Stimulated activated CD8-positive, alpha-beta memory T cell treated with anti-CD3 and anti-CD28 coated beads, Interleukin-12 subunit alpha, Interleukin-12 subunit beta, amount 100 ng/mL, for 4 hours (primary cell): ENCODE results near the gene MYL11.
"Not testable (repeated sequence)": the region's sequence is repeated elsewhere in the genome, so short reads cannot be mapped to it uniquely, and the experiment has no call there.

Experiments
- DNase-seq: peaks from one replicate; pipeline ENCODE4 v3.0.0-alpha.2; 2020; ENCODE audit warnings: low read depth

MYL11 gene

DNA sequence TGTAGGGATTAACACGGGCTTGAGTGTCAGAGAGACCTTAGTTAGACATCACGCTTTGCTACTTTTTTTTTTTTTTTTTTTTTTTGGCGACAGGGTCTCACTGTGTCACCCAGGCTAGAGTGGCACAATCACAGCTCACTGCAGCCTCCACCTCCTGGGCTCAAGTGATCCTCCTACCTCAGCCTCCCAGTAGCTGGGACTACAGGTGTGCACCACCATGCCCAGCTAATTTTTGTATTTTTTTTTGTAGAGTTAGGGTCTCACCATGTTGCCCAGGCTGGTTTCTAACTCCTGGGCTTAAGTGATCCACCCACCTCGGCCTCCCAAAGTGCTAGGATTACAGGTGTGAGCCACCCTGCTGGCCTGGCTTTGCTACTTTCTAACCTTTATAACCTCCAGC lies 22.0 kb downstream of the MYL11 start:
- not testable (repeated sequence) for DNase-seq

DNA sequence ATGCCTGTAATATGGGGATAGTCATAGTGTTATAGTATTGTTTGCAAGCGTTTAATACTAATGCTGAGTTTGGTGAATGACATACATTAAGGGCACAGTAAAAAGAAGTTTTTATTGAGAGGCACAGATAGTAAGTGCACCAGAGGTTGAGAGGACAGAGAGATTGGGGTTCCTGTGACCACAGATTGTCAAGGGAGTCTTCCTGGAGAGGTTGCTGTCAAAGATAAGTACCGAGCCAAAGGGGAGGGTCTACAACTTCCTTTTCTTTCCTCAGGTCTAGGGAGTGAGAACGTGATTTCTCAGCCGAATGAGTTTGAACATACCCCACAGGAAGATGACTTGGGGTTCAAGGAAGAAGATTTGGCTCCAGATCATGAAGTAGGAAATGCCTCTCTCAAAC lies 22.5 kb downstream of the MYL11 start:
- no peak for DNase-seq

DNA sequence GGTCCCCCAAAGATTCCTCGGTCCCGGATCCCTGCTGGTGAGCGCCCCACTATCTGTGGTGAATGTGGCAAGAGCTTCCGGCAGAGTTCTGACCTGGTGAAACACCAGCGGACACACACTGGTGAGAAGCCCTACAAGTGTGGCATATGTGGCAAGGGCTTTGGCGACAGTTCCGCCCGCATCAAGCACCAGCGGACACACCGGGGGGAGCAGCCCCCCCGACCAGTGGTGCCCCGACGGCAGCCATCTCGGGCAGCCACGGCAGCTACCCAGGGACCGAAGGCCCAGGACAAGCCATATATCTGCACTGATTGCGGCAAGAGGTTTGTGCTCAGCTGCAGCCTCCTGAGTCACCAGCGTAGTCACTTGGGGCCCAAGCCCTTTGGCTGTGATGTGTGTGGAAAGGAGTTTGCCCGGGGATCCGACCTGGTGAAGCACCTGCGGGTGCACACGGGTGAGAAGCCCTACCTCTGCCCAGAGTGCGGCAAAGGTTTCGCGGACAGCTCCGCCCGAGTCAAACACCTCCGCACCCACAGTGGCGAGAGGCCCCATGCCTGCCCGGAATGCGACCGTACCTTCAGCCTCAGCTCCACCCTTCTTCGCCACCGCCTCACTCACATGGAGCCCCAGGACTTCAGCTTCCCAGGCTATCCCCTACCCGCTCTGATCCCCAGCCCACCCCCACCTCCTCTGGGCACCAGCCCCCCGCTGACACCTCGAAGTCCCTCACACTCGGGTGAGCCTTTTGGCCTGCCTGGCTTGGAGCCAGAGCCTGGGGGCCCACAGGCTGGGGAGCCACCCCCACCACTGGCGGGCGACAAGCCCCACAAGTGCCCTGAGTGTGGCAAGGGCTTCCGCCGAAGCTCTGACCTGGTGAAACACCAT lies 23.4 kb downstream of the MYL11 start:
- DNase-seq: no peak

DNA sequence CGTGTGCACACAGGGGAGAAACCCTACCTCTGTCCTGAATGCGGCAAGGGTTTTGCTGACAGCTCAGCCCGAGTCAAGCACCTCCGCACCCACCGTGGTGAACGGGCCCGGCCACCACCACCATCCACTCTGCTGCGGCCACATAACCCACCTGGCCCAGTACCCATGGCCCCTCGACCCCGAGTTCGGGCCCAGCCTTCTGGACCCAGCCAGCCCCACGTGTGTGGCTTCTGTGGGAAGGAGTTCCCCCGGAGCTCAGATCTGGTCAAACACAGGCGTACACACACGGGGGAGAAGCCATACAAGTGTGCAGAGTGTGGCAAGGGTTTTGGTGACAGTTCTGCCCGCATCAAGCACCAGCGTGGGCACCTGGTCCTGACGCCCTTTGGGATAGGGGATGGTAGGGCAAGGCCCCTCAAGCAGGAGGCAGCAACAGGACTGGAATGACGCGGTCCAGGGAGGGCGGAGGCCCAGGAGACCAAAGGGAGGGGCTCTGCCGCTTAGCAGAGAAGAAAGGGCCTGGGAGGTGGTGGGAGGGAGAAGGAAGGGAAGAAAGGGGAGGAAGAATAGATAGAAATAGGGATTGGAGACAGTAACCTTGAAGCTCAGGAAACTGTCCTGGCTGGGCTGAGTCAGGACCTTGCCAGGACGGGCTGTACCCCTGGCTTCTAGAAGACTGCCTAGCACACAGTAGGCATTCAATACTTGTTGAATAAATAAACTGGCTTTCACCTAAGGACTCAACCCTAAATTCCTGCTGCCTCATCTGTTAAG lies 24.2 kb downstream of the MYL11 start:
- no peak for DNase-seq

DNA sequence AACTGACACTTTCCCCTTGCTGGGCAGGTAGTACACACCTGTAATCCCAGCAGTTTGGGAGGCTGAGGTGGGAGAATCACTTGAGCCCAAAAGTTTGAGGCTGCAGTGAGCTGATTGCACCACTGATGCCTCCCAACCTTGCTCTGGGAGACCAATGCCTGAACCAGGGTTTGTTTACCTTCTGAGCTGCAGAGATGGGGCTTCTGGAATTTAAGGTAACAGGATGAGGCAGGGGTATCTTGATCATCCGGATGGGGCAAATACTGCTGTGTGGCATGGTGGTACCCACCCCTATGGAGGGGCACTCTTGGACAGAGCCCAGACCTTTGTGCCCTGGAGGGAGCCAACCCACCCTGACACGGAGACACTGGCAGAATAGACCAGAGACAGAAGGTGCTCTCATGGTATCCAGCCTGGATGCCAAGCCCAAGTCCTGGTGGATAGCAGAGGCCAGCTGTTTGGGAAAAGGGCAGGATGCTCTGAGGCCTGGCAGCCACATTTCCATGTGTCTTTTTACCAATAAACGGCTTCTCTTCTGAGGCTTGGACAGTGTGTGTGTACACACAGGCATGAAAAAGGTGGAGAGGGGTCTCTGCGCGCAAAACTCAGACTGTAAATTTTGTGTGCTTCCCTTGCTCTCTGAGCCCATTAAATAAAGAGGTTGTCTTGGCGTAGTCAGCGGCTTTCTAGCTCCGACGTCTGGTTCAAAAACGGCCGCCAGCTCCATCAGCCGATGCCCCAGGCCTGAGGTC lies 25.0 kb downstream of the MYL11 start:
- no peak for DNase-seq

DNA sequence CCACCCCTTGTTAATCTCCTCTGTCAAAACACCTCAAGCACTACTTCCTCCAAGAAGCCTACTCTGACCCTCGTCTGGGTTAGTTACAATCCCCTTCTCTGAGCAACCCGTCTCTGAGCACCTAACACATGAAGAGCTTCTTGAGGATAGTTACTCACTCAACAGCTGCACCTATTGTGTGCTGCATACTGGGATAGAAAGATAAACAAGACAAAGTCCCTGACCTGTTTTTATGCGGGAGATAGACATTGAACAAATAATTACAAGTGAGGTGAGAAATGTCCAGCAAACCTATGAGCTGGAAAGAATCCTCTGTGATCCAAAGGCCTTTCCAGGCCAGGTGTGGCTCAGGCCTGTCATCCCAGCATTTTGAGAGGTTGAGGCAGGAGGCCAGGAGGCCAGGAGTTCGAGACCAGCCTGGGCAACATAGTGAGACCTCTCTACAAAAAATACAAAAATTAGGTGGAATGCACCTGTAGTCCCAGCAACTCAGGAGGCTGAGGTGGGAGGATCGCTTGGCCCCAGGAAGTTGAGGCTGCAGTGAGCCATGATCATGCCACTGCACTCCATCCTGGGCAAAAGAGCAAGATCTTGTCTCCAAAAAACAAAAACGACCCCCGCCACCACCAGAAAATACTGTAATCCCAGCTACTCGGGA lies 27.3 kb downstream of the MYL11 start:
- DNase-seq: no peak

DNA sequence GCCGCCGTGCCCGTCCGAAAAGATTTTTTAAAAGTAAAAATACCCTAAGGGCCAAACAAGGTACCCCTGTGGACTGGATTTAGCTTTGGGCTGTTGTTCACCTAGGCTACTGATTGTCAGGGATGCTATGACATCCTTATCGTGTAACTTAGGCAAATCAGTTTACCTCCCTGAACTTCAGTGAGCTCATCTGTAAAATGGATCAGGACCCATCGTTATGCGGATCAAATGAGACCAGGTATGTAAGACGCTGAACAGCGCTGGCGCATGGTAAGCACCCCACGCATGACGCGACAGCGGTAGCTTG lies 32.1 kb downstream of the MYL11 start:
- DNase-seq: no peak

DNA sequence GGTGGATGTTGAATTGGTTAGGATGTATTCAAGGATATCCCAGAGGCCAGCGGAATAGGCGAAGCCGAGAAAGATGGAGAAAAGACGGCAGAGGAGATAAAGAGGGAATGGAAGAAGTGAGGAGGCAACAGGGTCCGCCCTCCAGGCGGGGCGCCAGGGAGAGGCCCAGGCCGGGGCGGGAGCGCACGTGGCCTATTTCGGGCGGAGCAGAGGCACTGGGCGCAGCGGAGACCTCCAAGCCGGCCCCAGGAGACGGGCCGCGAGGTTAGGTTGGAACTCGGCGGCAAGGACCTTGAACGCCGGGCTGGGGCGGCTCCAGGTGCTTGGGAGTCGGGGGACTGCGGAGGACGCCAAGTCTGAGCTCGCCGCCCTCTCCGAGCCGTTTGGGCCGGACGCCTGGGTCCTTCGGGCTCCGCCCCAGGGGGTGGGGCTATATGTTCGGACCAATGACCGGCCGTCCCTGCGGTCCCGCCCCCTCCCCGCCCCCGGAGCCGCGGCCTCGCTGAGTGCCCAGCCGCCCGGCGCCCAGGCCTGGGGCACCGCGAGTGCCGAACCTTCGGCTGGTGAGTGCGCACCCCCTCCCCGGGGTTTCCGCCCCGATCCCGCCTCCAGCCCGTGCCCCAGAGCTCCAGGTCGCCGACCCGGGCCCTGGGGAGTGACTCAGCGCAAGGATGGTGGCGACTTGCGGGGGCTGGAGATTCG lies 32.7 kb downstream of the MYL11 start, which contains the start of gene ZNF771:
TSS of gene ZNF771 (plus strand) at position 505 of the 702 bp plus-strand sequence. CDS start 448 bp downstream, outside the sequence.
- DNase-seq: peak; percentile 86

DNA sequence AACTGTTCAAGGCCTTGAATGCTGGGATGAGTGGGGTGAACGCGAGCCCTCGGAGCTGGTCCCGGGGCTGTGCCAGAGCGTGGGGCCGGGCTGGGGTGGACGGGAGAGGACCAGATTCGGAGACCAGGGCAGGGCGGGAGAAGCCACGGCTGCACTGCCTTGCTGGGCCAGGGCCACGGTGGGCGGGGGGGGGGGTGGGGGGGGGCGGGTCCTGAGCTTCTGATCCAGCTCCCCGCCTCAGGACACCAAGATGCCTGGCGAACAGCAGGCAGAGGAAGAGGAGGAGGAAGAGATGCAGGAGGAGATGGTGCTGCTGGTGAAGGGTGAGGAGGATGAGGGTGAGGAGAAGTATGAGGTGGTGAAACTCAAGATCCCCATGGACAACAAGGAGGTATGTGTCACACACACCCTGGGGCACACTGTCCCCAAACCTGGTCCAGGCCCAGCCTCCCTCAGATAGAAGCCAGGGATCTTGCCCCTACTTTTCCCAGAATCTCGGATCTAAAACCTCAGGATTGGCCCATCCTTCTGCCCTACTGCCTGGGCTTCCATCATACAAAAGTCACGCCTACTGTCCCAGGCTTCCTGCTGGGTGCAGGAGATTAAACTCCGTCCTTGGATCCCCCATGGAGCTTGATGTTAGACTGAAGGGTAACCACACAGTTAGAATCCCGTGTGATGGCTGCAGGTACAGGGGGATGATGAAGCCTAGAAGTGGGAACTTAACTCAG lies 33.4 kb downstream of the MYL11 start:
- no peak for DNase-seq

DNA sequence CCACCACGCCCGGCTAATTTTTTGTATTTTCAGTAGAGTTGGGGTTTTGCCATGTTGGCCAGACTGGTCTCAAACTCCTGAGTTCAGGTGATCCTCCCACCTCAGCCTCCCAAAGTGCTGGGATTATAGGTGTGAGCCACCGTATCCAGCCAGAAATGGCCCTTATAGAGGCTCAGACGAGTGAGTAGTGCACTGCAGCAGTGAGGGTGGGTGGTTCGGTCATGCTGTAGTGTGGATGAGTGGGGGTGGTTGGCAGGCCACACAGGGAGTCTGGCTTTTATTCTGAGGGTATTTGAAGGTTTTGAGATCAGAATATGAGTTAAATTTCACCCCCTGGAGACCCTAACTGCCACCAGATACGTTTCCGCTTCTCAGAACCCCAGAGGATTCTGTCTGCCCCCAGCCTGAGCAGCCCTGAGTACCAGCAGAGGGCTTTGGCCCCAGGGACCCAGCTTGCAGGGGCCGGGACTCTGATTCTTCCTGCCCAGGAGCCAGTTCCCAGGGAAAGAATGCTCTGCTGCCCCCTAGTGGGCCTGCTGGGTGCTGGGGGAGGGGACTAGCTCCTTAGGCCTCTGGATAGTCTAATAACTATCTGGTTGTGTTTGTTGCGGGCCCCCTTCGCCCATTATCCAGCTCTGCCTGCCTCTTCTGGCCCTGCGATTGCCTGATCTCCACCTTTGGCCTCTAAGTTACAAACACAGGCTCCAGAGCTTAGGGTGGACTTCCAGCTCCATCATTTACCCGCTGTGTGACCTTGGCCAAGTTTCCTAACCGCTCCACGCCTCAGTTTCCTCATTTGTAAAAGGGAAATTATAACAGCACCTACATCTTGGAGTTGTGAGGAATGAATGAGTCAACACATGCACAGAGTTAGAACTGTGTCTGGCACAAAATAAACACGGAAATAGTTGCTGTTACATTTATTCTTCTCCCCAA lies 34.8 kb downstream of the MYL11 start:
- peak; percentile 77 for DNase-seq

DNA sequence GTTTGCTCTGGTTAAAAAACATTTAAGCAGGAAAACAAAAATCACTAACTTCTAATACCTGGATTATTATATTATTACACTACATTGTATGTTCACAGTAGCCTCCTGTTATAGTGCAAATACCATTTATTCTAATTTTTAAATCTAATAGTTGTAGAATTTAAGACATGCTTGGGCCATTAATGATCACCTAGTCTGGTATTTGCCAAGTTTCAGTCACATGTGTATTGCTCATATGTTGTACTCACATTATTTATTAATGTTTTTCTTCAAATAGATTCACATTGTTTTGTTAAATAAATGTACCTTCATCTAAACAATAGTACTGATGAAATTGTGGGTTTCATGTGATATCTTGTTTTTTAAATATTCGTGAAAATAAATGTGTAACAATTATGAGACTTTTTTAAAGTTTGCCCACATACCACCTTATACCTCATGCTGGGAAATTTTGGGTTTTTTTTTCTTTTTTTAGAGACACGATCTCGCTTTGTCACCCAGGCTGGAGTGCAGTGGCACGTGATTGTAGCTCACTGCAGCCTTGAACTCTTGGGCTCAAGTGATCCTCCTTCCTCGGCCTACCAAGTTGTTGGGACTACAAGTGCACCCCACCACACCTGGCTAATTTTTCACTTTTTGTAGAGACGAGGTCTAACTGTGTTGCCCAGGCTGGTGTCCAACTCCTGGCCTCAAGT lies 38.7 kb downstream of the MYL11 start:
- DNase-seq: no peak

DNA sequence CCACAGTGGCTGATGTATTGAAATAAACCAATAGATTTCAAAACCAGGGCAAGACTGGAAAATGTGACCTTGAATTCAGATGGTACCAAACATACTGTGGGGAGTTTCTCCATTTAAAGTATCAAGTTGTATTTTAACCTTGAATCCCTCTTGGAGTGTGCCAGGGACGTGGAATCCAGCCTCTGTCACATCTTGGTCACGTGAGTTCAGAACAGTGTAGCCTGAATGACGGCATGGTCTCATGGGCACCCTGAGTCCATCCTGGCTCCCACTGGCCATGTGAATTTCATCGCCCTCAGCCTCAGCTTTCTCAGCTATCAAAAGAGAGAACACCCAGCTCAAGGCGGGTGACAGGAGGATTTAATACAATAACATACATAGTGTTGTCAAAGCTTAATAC lies 39.6 kb downstream of the MYL11 start:
- DNase-seq: no peak

DNA sequence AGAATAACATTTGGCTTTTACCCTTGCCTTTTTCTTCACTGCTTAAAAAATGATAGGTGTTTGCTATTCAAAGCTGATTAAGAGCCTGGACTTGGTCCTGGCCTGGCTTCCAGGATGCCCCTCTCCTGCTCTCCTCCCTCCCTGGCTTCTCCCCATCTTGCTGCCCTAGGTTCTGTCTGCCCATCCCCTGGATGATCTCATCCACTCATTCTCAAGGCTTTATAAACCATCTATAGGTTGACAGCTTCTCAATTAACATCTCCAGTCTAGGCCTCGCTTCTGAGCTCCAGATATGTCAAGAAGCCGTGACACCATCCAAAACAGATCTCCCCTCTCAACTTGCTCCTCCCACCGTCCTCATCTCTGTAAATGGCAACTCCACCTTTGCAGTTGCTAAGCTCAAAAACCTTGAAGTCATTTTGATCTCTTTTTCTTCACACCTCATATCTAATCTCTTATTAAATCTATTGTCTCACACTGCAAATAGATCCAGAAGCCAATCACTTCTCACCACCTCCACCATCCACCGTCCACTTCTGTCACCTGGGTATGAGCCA lies 41.5 kb downstream of the MYL11 start:
- no peak for DNase-seq

DNA sequence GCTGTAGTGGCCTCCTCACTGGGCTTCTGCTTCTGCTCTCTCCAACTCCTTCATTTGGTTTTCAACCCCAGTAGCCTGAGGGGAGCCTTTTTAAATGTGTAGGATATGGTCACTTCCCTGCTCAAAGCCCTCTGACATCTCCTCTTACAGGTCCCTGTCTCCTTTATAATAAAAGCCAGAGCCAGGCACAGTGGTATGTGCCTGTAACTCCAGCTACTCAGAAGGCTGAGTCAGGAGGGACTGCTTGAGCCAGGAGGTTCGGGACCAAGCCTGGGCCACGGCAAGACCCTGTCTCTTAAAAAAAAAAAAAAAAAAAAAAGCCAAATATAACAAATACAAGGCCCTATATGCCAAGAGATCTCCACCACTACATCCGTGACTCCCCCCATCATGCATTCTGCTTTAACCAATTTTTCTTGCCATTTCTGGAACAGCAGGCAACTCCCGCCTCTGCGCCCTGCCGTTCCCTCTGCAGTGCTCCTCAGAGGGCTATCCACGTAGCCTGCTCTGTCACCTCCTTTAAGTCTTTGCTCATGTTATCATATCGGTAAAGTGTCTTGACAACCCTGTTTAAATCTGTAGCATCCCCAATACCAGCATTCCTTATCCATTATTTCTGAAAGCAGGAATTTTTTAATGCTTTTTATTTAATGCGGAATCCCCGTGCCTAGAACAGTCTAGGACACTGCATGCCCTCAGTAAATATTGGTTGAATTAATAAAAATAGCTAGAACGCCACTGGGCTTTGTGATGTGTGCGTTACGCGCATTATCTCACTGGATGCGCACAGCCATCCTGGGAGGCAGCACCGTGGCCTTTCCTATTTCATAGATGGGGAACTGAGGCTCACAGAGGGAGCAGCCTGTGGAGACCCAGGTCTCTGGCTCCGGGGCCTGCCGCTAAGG lies 42.3 kb downstream of the MYL11 start:
- no peak for DNase-seq

DNA sequence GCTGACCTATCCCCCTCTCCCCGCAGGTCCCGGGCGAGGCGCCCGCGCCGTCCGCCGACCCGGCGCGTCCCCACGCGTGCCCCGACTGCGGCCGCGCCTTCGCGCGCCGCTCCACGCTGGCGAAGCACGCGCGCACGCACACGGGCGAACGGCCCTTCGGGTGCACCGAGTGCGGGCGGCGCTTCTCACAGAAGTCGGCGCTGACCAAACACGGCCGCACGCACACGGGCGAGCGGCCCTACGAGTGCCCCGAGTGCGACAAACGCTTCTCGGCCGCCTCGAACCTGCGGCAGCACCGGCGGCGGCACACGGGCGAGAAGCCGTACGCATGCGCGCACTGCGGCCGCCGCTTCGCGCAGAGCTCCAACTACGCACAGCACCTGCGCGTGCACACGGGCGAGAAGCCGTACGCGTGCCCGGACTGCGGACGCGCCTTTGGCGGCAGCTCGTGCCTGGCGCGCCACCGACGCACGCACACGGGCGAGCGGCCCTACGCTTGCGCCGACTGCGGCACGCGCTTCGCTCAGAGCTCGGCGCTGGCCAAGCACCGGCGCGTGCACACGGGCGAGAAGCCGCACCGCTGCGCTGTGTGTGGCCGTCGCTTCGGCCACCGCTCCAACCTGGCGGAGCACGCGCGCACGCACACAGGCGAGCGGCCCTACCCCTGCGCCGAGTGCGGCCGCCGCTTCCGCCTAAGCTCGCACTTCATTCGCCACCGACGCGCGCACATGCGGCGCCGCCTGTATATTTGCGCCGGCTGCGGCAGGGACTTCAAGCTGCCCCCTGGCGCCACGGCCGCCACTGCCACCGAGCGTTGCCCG lies 43.1 kb downstream of the MYL11 start:
- DNase-seq: peak; percentile 82

DNA sequence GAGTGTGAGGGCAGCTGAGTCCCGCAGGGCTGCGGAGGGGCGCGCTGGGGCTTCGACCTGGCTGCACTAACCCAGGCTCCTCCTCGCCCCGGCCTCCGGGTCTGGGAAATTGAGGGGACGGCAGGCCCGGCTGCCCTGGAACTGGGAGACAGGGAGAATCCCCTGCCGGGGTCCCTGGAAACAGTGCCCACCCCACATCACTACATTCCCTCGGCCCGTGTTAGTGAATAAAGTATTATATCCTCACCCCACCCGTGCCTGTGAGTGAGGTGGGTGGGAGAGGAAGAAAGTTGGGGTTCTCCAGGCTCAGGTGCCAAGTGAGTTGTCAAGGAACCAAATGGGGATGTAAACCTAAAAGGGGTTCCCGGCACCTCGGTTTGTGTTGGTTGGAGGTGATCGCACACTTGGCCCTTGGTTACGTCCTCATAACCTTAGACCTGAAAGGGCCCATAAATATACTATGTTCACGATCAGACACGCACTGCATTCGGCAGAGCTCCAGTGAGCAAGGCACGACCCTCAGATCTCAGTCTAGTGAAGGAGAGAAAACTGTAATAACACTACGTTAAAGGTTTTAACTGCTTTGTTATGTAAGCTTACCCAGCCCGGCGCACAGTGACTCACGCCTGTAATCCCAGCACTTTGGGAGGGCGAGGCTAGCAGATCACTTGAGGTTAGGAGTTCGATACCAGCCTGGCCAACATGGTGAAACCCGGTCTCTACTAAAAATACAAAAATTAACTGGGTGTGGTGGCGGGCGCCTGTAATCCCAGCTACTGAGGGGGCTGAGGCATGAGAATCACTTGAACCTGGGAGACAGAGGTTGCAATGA lies 44.0 kb downstream of the MYL11 start:
- no peak for DNase-seq
